GM12892 (cell line): ENCODE measurements around the gene POM121C.
"Not testable (repeated sequence)": the region's sequence is repeated elsewhere in the genome, so short reads cannot be mapped to it uniquely, and the experiment has no call there.

Experiments used
- POLR2AphosphoS5 ChIP-seq: IDR thresholded peaks from 2 replicates; pipeline ENCODE4 v1.6.1; 2011; ENCODE audit warnings: low read depth, low read length, control low read depth
- TAF1 ChIP-seq: IDR thresholded peaks from 2 replicates; pipeline ENCODE4 v1.6.1; 2011; ENCODE audit warnings: low read depth, mild to moderate bottlenecking, control low read depth, low read length, borderline replicate concordance

DNA sequence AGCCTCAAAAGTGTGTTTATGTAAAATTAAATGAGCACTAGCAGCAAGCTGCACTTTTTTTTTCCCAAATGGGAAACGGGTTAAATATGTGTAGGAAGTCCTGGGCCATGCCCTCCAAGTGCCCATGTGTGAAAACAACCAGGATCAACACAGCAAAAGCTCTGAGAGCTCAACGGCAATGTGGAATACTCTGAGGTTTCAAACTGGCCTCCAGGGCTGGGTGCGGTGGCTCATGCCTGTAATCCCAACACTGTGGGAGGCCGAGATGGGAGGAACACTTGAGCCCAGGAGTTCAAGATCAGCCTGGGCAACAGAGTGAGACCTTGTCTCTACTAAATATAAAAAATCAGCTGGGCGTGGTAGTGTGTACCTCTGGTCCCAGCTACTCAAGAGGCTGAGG lies 28.1 kb downstream of the POM121C start:
- not testable (repeated sequence) for TF ChIP-seq TAF1, POLR2AphosphoS5
